Epithelial cell of proximal tubule (primary cell): ENCODE measurements around the gene EIF3J. TPM values are rescaled to one million over a fixed set of nuclear protein-coding genes. Genes with fewer than 3 reads are reported as not detected.
A peak's percentile ranks its signal among the peaks of the same experiment; 100 is the strongest.

Experiments
- DNase-seq: peaks from one replicate; pipeline ENCODE4 v3.0.0-alpha.2; 2011; ENCODE audit warnings: low read depth
- H3K4me3 ChIP-seq: 2 replicates; pipeline ENCODE4 v1.5.1; 2011; ENCODE audit warnings: low read depth, mild to moderate bottlenecking, low read length
- CTCF ChIP-seq: conservative IDR thresholded peaks from 2 replicates; pipeline ENCODE4 v1.5.1; 2012; ENCODE audit warnings: low read depth, mild to moderate bottlenecking, low read length
- total RNA-seq: library from RNA; depleted of rRNA; stranded (reverse); fragments of >200 nt; gene quantifications from 2 replicates; pipeline ENCODE4 v1.2.3, GENCODE V29; 2015

The EIF3J gene
- total RNA-seq, 1 donor from 2014 or later, result 52.3 TPM

GRCh38 chr15:44500555-44500954 is 36.4 kb upstream of the EIF3J start:
- TF ChIP-seq CTCF, result no peak
- no peak for DNase-seq
- no peak overlapping the region for H3K4me3 ChIP-seq

GRCh38 chr15:44501768-44502366 is 35.1 kb upstream of the EIF3J start:
- no peak overlapping the region for H3K4me3 ChIP-seq
- DNase-seq, result no peak
- peak; percentile 70 for TF ChIP-seq CTCF

- H3K4me3 ChIP-seq, result no peak overlapping the region
- DNase-seq, result no peak
- TF ChIP-seq CTCF, result no peak
Measured at GRCh38 chr15:44516436-44516835, 20.5 kb upstream of the EIF3J start.

GRCh38 chr15:44519537-44519936 is 17.4 kb upstream of the EIF3J start:
- no peak for DNase-seq
- TF ChIP-seq CTCF, result no peak
- no peak overlapping the region for H3K4me3 ChIP-seq

- no peak for DNase-seq
- no peak for TF ChIP-seq CTCF
Measured at GRCh38 chr15:44525018-44525417, 11.9 kb upstream of the EIF3J start.

GRCh38 chr15:44527241-44527640 is 9.7 kb upstream of the EIF3J start:
- no peak for DNase-seq
- no peak for TF ChIP-seq CTCF
- H3K4me3 ChIP-seq, result no peak overlapping the region

More at GRCh38 chr15:44525018-44525417, 11.9 kb upstream of the EIF3J start:
- no peak overlapping the region for H3K4me3 ChIP-seq
